G401 (cell line): ENCODE results near the gene AIG1. TPM values are rescaled to one million over a fixed set of nuclear protein-coding genes. Genes with fewer than 3 reads are reported as not detected.
A peak's percentile ranks its signal among the peaks of the same experiment; 100 is the strongest.
"Not testable (repeated sequence)": the region's sequence is repeated elsewhere in the genome, so short reads cannot be mapped to it uniquely, and the experiment has no call there.

Source experiments
- DNase-seq: peaks from one replicate; pipeline ENCODE4 v3.0.0-alpha.2; 2015; ENCODE audit warnings: low spot score
- in situ Hi-C: cut with HindIII; loops from 2 replicates; pipeline ENCODE4 v1.10.0; 2016; ENCODE audit warnings: low sequenced_read_pairs, mixed read lengths
- total RNA-seq: library from RNA; depleted of rRNA; stranded (reverse); fragments of >200 nt; shearing (Covaris generic); gene quantifications from 2 replicates; pipeline ENCODE4 v1.2.3, GENCODE V29; 2014

Gene AIG1
- total RNA-seq, 1 experiment from 2014 or later: 28.9 TPM

DNA sequence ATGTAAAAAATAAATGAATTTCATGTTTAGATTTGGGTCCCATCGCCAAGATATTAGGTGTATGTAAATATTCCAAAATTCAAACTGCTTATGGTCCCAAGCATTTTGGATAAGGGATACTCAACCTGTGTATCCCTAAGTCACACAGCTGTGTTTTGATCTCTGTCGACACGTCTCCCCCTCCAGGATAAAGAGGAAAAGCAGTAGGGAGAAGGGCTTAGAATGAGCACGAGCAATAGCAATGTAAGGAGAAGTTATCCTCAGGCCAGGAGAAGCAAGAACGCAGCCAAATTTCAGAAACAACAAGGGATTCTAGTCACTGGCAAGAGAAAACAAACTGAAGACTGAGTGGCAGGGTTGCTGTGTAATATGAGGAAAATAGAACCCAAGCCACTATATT lies 181.2 kb downstream of the AIG1 start:
- no peak for DNase-seq
- in situ Hi-C loops: no loop called here

DNA sequence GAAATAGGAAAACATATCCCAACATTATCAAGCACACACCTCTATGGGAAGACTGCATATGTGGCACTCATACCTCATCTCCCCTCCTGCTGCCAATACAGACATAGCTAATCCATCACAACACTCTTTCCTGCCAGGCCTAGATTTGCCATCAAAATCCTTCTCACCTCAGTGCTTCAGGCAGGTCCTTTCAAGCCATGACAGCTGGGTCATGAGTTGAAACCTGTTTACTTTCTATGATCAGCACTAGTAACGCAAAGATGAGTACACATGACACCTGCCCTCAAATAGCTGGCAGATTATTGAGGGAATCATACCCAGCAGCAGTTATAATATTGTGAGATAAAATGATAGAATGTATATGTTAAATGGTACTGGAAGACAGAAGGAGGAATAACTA lies 183.1 kb downstream of the AIG1 start:
- DNase-seq: no peak
- in situ Hi-C loops: no loop called here

DNA sequence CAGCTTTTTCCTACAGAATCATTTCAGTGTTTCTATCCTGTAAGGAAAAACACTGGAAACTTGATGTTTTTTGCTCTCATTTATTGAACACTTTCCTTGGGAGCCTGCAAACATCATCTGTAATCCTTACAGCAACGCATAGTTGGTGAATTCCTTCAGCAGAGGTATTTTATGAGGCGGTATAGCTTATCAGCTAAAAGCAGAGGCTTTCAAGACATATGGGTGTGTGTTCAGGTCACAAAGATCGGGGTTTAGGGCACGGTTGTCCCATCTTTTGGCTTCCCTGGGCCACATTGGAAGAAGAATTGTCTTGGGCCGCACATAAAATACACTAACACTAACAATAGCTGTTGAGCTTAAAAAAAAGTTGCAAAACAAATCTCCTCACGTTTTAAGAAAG lies 185.0 kb downstream of the AIG1 start:
- in situ Hi-C loops: no loop called here
- no peak for DNase-seq

DNA sequence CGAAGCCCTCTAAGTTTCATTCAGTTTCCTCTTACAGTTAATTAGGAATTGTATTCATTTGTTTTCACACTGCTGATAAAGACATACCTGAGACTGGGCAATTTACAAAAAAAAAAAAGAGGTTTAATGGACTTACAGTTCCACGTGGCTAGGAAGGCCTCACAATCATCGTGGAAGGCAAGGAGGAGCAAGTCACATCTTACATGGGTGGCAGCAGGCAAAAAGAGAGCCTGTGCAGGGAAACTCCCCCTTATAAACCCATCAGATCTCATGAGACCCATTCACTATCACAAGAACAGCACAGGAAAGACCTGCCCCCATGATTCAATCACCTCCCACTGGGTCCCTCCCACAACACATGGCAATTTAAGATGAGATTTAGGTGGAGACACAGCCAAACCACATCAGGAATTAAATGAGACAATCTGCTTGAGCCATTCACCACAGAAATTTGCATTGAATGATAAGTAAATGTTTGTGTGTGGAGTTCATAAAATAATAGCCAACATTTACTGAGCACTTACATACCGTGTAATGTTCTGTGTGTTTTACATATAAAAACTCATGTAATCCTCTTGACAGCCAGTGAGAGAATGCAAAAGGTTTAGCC lies 185.6 kb downstream of the AIG1 start:
- DNase-seq, in situ Hi-C loops: not testable (repeated sequence)

DNA sequence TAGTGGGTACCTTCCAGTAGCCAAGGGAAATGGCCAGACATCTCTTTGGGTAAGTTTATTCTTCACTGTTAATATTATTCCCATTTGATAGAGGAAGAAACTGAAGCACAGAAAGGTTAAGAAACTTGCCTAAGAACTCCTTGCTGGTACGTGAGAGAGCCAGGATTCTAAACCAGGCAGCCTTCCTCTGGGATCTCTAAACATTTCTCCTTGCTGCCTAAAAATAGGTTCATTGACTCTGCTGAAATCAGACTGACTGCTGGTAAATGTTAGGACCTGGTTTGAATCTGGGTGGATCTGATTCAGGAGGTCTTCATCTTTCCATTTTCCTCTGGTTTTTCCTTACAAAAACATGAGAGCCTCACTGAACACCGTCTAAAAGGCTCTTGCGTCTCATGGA lies 186.9 kb downstream of the AIG1 start:
- no peak for DNase-seq
- in situ Hi-C loops: no loop called here

DNA sequence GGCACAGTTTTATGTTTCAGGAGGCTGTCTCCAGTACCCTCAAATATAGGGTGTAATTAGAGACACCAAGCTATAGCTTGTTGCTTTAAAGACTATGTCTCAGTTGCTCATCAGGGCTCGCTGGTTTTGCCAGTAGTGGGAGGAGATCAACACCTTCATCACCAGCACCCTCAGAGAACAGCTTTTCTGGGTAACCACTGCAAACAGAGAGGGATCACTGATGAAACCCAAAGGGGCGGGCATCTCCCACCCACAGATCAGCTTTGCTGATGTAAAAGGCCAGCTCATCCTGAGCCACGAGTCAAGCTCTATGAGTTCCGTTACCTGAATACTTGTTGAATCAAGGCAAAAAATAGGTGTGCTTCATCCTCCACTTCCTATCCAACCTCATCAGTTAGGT lies 187.7 kb downstream of the AIG1 start:
- in situ Hi-C loops: no loop called here
- no peak for DNase-seq

DNA sequence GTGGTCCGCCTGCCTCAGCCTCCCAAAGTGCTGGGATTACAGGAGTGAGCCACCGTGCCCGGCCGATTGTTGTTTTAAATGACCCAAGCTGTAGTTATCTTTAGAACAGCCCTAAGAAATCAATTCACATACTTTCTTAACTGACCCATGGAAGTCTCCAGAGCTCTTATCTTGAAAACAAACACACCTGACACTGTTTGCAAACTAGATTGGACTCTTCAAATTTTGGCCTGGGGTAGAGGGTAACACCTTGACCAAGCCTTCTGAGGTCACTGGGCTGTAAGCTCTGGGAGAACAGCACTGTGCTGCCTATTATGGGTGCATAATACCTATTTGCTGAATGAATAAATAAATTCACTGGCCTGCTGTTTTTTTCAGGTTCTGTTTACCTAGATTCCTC lies 190.6 kb downstream of the AIG1 start:
- no peak for DNase-seq
- in situ Hi-C loops: no loop called here

DNA sequence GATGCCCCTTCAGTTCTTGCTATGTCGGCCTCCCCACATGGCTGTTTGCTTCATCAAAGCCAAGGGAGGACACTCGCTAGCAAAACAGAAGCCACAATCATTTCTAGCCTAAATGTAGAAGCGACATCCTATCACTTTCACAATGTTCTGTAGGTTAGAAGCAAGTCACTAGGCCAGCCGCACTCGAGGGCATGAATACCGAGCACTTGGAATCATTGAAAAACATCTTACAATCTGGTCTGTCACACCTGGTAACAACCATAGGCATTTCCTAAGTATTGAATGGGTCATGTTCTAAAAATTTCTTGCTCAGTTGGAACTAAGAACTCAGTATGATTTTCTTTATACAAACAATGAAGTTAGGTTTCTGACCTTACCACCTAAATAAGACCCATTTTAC lies 192.3 kb downstream of the AIG1 start:
- in situ Hi-C loops: no loop called here
- DNase-seq: no peak

DNA sequence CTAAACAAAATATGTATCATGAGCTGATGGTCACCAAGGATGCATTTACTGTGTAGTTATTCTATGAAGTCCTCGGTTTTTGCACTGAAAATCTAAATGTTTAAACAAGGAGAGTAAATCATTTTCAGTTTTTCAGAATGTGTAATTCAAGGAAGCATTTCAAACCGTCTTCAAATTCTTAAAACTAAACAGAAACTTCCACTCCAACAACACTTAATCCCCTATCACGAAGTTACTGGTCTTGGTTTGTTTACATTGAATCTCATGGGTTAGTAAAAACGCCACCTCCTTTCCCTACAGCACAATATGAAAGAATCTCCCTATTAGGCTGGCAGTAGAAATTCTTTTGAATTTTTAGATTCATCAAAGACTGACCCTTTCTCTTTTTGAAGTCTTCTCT lies 192.9 kb downstream of the AIG1 start:
- in situ Hi-C loops: no loop called here
- no peak for DNase-seq

DNA sequence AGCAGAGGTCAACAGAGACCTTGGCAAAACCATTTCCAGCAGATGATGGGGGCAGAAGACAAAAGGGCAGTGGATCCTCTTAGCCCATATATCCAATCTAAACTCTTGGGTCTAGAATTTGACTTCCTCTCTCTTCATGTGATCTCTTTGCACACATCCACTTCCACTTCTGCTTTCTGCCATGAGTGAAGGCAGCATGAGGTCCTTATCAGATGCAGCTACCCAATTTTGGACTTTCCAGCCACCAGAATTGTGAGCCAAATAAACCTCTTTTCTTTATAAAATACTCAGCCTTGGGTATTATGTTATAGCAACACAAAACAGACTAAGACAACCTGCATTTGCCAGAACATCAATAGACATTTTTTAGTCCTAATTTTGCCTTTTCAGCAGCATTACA lies 198.3 kb downstream of the AIG1 start:
- in situ Hi-C loops: no loop called here
- no peak for DNase-seq

DNA sequence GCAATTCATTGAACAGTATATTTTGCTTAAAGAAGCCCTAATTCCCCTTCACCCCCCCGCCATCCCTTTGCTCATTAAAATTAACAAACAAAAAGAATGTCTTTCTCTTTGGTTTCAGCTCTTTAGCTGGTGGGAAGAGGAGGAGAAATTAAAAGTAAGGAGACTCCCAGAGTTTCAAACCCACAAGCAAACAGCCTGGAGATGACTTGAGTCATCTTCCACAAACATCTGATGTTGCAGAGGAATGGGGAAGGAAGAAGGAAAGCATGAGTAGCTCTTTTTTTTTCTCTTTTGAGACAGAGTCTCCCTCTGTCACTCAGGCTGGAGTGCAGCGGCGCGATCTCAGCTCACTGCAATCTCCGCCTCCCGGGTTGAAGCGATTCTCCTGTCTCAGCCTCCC lies 200.2 kb downstream of the AIG1 start:
- DNase-seq: no peak
- in situ Hi-C loops: no loop called here

DNA sequence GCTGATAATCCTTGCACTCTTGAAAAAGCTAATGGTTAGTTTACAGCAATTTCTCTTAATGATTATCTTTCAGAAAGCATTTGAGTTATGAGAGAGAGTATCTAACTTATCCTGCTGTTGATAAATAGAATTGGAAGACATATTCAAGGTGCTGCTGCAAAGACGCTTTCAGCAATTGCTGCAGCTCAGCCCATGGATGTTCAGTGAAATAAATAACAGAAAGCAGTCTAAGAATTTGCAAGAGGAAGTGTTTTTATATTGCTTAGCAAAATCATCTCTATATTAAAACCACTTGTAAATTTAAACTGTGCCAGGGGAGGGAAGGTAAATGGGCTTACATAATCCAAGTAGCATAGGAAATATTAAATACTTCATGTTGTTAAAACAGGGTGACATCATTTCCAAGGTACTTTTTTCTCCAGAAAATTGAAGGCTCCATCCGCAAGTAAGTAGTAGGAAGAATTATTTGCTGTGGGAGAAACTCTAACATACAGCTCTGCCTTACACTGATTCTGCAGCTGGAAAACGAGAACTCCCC lies 201.3 kb downstream of the AIG1 start:
- in situ Hi-C loops: no loop called here
- no peak for DNase-seq

DNA sequence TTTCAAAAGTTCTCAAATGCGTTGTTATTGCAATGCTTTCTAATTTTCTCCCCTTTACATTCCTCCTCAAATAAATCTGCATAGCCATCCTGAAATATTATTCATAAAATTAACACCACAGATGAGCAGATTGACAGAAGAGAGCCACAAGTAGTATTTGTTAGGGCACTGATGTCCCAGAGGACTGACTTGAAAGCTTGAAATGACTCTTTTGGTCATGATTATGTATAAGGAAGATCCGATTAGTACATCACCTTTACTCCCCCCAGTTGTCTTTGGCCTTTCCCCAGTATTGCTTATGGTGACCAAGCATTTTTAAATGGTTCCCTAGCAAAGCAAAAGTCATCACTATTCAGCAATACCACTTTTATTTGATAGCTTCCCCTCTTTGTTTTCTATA lies 202.2 kb downstream of the AIG1 start:
- DNase-seq: no peak
- in situ Hi-C loops: no loop called here

DNA sequence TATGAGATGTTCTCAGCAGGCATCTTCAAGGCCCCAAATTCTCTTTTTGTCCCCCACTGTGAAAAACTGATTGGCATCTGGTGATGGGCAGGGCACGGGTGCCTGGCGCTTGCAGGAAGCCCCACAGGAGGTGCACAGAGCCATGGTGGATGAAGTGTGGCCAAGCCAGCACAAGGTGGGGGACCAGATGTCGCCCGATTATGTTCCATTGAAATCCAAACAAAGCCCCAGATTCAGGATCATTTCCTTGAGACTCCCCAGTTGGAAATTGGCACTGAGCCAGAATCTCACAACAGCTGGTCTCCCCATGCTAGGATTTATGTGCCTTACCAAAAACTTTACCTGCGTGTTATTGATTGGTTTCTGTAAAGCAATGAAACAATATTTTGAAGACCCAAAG lies 203.7 kb downstream of the AIG1 start:
- in situ Hi-C loops: no loop called here
- DNase-seq: peak; percentile 23

DNA sequence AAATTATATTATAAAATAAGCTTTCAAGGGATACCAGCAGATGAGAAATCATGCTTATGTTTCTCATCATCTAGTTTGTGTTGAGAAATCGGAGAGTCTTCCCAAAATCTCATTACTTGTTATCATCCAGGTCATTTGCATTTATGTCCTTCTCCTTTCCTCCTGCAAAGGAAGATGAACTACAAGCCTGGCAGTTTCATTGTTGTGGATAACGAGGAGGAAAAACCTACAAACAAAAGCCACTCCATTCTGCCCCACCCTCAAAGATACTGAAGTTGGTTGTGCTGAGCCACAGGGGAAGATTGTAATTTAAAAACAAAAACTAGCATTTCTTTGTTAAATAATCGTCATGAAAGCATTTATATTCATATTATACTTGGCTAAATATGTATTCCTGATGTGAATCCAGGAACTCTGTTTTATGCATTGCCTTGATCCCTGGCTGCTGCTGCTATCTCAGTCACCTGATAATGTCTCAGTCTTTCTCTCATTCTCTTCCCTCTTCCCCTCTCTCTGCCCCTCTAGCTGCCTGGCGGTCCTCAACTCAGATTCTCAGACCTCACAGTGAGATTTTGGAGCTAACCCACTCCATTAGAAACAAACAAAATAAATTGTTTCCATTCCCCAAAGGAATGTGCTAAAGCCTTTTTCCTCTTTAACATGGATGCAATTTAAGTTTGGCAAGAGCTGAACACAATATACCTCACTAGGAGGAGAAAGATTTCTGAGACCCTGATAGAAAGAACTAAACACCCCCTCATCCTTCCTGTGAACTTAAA lies 204.5 kb downstream of the AIG1 start:
- DNase-seq: no peak
- in situ Hi-C loops: no loop called here

DNA sequence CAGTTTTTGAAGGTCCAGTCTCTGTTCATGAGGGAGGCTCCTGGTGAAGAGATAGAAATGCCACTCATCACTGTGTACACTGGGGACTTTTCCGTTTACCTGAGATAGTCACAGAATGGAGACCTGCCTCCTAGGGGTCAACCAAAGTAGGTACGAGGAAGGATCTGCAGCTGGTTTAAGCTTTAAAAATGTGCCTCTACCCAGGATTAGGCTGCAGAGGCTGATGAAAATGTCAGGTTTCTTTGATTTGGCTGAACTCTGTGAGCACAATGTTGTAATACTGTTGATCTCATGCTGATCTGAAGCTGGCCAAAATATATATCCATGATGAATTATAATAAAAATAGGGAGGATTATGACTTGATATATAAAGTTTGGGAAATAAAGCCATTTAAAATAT lies 207.1 kb downstream of the AIG1 start:
- in situ Hi-C loops: no loop called here
- DNase-seq: no peak

DNA sequence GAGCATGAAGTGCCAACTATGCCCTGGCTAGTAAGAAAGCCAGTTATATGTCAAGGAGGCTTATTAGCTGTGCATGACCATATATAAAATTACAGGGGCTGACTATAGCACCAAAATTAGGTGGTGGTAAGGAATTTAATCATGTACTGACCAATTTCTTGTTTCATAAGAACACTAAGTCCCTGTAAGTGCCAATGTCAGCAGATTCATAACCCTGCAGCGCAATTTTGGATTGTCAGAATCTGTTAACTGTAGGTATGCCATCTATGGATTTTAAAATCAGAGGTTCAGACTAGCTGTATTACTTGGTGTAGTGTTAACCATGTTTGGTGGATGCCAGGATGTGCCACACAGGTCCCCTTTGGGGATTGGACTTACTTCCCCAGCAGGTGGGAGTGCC lies 207.8 kb downstream of the AIG1 start:
- in situ Hi-C loops: no loop called here
- no peak for DNase-seq

DNA sequence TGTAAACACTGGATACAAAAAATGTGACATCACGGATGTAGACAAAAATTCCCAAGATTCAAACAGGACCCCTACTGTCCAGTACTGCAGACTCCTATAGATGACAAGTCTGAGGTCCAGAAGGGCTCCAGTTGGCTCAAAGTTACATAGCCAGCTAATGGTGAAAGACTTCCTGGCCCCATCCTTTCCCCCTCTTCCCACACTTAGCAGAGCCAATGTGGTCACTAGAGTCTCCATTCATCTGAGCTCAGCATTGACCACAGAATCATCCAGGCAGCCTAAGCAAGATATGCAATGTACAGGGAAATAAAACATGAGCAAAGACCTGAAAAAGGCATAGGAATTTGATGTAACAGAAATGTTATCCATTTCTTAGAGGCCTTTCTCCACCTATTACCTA lies 209.3 kb downstream of the AIG1 start:
- DNase-seq: no peak
- in situ Hi-C loops: no loop called here

DNA sequence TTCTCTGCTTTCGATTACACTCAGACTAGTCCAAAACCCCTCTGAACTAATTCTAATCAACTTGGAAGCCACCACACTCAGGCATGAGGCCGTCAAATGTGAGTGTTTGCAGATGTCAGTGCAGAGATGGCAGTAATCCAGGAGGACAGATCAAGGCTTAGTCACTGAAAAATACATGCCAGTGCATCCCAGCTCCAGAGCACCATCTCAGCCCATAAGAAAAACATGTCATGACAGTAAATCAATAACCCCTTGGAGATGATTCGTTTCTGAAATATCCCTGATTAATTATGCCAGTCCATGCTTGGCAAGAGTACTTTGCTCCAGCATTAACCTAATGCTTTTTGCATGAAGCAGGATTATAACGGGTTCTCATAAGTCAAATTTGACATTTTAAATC lies 210.3 kb downstream of the AIG1 start:
- DNase-seq: peak; percentile 28
- in situ Hi-C loops: no loop called here

DNA sequence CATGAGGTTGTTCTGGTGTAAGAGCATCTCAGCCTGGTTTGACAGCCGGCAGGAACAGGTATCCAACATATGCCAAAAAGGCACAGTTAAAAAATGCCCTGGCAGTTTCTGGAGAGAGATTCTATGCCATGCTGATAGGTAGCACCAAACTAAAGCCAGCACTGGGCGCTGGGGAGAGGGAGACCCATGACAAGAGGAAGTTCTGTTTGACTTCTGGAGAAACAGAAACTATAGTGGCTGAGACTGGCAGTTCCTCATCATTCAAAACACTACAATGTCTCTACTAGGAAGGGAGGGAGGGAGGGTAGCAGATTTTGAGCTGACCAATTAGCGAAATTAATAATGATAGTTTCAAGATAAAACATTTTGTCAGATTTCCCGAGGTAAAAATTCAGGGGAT lies 215.7 kb downstream of the AIG1 start:
- in situ Hi-C loops: no loop called here

DNA sequence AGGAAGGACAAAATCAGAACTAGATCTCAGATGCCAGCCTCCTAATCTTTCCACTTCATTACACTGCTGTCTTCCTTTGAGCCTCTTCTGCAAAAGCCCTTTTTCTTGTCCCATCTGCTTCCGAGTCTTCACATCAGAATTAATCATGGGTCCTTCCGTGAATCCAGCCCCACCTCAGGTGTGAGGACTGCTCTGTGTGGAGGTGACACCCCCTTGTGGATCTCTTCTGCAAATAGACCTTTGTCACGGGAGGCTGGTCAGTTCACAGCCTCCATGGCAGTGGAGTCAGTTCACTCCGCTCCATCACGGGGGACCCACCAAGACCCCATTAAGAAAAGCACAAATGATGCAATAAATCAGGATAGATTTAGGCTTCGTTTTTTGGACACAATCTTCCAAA lies 218.7 kb downstream of the AIG1 start:
- in situ Hi-C loops: no loop called here
- peak; percentile 58 for DNase-seq

More for the DNA sequence above, 215.7 kb downstream of the AIG1 start:
- DNase-seq: no peak
